NCI-H128 (cell line): ENCODE results near the gene PARD3B.

ENCODE experiments used
- DNase-seq: peaks from one replicate; lab custom pipeline; 2025; ENCODE audit not compliant: unreplicated experiment; lab: John Stamatoyannopoulos, UW

PARD3B gene

DNA sequence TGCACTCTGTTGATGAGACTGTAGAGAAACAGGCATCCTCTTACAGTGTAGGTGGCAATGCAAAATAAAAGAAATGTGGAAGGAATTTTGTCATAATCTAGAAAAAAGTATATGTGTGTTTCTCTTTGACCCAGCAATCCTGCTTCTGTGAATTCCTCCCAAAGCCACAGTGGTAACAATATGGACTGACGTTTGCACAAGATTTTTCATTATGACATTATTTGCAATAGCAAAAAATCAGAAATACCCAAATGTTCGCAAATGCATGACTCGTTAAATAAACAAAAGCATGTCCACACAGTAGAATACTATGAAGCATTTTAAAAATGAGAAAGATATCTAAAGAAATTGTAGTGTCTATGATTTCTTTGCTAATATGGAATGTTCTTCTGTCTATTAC, 881.8 kb downstream of the PARD3B start:
- DNase-seq: no peak

DNA sequence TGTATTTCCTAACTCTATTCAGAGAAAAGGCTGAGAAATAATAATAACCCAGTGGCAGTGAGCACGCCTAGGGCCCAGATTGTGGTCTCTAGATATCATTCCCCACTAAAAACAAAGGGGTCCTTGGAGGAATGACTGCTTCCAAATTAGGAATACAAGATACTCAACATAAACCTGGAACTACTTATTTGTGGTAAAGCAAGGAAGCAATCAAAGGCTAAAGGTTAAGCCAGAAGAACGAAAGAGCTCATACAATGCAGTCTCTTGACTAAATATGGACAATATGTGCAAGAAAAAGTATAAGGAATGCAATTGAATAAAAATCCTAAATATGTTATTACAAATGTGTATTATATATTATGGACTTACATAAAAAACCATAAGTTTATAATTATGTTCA, 883.5 kb downstream of the PARD3B start:
- DNase-seq: no peak

DNA sequence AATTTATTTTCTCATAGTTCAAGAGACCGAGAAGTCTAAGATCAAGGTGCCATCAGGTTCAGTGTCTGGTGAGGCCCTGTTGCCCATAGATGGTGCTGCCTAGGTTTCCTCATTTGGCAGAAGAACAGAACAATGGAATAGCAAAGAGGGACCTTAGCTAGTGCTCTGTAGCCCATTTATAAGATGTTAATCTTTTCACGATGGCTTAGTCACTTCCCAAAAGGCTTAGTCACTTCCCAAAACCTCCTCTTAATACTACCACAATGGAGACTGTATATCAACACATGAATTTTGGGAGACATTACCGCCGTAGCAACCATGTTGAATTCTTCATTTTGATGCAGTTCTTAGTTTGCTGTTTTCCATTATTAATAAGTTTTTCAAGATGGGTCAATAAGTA, 890.7 kb downstream of the PARD3B start:
- DNase-seq: no peak

DNA sequence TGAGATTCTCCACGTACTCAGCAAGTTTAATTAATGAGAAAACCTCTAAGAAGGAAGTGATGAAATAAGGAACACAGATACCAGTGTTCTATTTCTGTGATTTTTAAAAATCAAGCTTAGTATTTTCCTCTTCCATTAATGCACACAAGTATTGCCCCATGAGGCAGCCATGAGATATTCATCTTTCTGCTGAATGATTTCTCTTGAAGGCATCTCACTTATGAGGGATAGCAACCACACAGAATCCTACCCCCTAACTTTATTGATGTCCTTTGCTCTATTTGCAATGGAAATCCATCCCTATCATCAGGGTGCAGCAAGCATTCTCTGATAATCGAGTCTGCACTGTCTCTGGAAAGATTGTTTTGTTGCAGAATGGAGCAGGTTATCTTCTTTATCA, 893.0 kb downstream of the PARD3B start:
- DNase-seq: no peak

DNA sequence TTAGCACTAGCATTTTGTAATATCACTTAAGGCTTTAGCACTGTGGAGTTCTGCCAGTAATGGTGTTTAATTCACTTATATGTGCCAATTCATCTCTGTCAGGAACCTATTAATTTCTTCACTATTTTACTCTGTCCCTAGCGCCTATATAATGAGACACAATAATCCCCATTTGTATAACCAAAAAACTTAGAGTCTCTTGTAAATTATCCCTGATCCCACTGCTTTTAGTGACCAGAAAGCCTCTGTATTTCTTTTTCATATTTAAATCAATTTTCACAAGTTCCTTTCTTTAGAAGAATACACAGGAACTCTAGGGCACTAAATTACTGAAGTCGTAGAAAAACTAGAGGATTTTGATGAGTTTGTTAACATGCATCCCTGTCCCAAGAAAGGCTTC, 894.3 kb downstream of the PARD3B start:
- DNase-seq: no peak

DNA sequence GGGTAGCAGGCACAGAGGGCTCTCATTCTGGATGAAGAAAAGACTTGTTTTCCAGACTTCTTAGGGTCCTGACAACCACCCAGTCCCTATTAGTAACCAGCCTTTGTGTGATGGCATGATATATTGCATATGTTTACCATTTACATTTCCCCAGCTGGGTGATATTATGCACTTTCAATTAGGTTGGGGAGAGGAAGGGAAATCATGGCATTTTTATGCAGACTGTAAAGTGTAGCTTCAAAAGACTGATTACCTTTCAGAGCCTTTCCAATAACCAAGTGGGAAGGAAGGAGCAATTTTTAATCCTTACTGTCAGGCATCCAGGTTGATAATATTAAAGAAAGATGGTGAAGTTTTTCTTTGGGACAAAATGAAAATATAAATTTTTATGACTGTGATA, 896.2 kb downstream of the PARD3B start:
- no peak for DNase-seq

DNA sequence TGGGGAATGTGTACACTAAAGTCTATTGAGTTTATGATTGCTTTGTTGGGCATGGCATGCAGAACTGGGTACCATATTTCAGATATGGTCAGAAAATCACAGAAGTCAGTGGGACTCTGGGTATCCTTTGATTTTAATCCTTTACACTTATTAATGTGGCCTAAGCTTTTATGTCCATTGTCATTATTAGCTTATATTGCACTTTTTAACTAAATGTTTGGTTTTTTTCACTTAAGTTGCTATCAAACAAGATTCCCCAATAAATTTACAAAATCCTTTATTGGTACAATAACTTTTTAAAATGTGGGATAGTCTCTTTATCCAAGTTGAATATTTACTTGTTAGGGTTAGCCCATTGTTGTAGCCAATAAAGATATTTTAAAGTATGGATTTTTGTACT, 902.9 kb downstream of the PARD3B start:
- DNase-seq: no peak

DNA sequence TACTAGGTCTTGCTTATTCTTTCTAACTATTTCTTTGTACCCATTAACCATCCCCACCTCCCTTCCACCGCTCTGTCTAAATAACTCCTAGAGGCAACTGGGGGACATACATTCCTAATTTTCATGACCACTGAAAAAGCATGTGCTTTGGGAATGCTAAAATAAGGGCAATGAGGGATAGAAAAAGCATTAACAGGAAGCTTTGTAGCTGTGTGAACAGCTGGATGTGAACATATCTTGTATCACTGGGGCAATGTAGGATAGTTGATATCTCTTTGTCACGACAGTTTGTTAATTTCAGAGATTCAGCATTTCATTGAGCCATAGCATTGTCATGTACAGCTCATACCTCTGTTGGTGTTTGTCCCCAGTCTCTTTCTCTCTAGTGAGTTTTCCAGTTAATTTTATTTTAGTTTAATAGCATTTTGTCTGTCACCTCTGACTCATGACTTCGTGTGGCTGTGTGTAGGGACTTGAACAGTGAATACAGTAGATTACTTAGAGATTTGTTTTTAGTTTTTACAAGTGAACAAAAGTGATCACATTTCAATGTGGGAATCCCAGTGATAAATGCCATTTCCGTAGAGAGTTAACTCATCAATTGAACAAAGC, 906.7 kb downstream of the PARD3B start:
- no peak for DNase-seq

DNA sequence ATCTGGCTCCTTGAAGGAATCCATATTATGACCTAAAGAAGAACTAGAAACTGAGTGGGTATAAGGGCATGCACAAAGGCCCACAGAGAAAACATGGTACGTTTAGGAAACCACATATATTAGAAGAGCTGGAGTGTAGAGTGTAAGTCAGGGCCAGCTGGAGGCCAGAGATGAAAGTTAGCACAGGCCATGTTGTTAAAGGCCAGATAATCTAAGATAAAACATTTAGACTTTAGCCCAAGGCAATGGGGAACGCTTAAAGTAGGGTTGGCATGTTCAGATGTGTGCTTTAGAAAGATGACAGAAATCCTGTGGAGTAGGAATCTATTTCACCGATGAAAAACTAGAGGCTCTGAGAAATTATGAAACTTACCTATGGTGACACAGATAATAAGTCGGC, 907.9 kb downstream of the PARD3B start:
- DNase-seq: no peak

DNA sequence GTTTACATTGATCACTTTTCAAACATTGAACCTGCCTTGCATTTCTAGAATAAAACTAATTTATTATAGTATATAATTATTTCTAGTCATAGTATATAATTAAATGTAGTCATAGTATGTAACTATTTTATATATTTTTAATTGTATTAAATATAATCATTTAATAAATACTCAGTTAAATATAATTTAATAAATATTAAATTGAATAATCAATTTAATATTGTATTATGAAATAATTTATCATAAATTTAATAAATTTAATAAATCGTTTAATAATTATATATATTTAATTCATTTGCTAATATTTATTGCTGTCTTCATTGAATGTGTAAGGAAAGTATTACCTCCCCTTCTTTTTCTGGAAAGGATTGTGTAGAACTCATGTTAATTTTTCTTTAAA, 911.4 kb downstream of the PARD3B start:
- DNase-seq: no peak

DNA sequence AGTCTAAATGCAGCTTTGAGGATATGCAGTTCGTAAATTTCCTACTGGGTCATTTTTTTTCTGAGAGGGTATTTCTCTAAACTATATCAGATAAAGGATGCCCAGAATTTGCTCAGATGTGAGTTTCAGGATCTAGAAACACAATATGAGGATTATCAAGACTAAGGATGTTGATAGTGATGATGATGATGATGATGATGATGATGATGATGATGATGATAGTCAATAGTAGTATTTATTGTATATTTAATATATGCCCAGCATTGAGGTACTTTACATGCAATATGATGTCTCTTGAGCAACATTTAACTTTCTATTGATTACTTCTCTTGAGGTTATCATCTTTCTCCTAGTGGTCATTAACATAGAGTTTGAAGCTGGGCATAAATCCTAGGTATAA, 914.9 kb downstream of the PARD3B start:
- DNase-seq: no peak

DNA sequence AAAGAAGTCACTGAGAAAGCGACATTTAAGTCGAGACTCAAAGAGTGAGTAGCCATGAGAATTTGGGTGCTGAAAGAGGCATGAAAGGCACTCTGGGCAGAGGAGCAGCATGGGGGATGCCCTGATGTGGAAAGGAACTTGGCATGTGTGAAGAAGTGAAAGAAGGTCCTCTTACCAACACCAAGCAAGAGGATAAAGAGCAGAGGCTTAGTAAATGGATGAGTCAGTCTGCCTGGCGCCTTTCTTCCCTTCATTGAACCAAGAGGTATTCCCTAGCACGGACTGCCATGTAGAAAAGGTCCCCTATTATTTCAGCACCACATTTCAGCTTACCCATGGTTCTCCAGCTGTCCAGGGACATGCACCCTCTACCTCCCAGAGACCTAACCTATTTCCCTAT, 915.9 kb downstream of the PARD3B start:
- no peak for DNase-seq

DNA sequence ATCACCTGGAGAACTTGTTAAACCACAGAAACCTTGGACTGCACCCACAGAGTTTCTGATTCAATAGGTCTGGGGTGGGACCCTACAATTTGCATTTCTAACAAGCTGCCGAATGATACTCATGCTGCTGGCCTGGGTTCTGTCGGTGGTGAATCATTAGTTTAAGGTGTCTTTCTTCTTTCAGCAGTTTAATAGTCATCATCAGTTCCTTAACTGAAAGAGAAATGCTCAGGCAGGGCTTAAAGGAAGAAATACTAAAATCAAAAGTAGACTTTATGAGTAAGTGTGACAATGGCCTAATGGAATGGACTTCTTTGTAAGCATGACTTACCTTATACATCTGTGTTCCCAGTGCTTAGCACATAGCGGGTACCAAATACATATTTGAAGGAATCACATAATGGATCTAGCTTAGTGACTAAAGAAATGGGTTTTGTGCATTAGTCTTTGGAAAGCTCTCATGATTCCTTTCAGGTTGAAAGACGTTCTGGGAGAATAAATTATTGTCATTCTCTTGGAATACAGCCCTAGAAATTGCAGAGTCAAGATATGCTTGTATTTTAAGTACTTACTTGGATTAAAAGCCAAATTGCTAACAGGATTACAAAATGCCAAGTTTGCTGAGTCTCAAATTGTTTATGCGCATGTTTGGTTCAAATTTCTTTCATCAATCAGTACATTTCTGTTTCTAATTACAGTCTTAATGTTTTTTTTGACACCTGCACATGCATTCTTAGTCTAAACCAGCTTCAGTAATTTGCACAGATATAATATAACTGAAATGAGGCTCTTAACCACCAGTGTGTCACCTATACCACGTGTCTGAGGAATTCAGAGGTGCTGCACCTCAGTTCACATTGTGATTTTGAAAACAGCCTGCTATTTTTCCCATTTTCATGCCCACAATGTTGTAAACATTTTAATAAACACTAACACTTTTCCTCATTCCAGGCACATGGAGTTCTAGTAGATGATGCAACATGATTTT, 916.7 kb downstream of the PARD3B start:
- DNase-seq: no peak

DNA sequence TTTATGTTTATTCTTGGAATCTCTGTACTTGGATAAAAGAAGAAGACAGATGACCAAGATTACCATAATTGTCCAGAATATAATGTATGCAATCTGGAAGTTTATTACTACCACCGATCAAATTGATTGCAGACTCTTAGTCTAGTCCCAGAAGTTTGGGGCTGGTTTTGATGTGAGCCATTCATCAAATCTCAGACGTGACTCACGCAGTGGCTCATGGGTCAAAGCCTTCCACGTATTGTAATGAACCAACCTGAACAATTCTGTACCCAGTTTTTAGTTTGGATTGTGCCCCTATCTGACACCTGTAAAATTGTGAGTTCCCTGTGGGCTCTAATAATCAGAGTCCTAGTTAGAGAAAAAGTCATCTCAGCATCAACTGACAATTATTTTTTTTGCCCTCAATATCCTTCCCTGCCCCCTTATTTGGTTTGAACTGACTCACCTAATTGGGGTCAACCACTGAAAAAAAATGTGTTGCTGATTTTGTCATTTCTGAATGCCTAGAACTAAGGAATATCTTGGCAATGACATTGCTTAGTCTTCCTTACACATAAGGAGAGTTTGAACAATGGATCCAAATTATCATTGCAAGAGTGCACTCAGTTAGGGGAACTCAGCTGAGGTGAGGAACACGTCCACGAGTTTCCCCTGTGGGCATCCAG, 917.5 kb downstream of the PARD3B start:
- no peak for DNase-seq

DNA sequence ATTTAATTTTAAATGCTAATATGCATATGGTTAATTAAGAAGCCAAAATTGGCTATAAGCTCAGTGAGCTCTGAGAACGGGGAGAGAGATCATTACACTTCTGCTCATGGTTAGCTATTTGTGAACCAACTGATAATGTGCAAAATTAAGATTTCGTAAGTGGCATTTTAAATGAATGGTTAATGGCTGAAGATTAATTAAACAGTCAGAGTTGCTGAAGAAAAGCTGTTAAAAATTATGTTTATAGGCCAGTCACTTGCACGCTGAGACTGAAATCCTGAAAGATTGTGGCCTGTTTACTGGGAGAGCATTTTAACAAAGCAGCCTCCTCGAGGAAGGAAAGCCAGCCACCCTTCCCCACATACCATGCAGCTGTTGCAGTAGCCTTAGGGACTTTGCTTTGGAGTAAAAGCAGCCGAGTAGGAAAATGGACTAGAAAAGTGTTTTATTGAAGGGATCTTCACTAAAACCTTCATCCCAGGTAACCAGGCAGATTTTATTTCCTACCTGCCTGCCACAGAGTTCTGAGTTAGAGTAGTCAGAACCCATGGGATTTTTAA, 918.3 kb downstream of the PARD3B start:
- DNase-seq: no peak

DNA sequence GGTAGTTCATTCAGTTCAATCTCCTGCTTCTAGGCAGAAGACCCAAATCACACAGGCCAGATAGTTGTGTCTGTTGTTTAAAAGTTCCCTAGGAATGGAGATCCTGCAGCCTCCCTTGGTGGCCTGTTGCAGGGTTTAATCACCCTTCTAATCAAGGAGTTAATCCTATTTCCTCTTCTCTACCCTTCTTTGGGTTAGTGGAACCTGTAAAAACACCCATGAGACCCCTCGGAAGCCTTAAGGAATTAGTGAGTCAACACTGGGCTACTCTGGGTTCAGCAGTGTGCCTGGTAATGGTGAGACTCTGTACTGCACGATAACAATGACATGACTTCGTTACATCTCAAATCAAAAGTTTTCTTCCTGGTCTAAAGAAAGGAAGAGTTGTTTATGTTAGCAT, 919.4 kb downstream of the PARD3B start:
- no peak for DNase-seq

DNA sequence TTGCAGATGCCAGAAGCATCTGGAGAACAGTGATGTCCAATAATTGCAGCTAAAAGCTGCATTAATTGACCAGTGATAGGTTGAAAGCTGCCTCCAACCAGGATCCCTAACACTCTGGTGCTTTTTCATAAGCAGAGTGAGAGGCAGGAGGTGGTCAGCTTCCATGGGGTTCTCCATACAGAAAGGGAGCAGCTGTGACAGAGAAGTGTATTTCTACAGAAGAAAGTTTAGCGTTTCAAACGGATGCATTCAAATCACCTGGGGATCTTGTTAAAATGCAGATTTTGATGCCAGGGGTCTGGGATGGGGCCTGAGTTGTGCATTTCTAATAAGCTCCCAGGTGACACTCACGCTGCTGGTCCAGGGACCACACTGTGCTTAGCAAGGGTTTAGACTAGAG, 920.5 kb downstream of the PARD3B start:
- no peak for DNase-seq

DNA sequence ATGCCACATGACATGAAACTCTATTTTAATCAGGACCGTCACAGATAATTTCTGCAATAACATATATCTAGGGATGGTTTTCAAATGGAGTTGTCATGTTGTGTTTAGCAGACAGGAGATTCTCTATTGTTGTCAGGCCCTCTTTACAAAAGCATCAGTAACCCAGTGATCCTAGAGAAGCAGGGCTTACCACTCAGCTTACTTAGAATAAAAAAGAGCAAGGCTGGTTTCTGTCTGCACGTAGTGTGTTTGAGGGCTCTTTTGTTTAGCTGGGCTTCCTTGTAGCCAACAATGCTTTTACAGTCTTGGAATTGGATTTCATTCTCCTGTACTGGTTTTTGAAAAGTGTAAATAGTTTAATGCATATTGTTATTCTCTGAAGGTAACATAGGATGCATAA, 926.5 kb downstream of the PARD3B start:
- no peak for DNase-seq

DNA sequence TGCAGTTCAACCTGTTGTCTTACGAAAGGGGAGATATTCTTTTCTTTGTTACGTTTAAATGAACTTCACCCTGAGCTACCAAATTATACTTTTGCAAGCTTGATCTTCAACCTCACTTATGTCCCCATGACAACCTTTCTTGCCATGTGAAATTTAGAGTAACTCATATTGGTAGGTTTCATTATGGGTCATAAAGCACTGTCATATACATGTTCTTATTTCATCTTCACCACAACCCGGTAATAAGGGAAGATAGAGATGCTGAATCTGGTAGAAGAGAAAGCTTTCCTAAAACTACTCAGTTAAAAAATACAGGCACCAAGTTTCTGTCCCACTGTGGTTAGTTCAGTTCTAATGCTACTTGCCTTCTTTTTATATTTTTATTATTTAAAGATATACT, 928.5 kb downstream of the PARD3B start:
- no peak for DNase-seq

DNA sequence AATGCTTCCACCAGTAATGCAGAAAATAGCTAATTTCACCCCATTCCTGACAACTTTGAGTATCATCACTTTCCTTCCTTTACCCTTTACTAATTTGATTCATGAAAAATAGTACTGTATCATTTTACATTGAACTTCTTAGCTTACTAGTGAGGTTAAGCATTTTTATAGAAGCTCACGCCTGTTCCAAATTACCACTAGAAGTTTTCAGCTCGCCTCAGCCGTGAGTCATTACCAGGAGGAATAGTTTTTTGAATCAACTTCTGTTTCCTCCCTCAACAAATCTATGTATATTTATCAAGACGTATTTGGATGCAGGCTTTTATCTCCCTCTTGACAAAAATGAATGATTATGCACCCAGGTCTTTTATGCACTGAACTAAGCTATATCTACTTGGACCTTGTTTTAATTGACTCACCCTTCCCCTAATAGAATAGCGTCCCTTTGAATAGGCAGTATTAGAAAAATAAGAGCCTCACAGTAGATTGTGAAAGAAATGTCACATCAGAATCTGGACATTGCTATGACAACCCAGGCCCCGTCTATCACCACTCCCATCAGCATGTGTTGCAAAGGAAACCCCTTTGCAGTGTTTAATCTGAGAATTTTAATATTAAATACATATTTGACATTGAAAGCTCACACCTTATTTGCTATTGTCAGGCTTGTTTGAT, 929.6 kb downstream of the PARD3B start:
- no peak for DNase-seq

DNA sequence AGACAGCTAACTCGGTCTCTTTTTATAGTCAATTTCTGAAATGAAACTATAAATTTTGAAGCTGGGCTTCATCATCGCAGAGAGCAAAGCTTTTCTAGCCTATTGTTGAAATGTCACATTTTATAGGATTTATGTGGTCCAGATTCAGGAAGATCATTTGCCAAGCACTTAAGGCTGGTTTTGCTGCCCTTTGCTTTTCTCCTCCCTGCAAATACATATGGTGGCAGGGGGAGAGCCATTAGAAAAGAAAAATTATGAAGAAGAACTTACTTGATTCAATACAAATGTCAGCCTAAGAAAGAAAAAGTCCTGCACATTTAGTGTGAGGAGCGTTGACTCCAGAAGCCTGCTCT, 930.1 kb downstream of the PARD3B start:
- no peak for DNase-seq
